ENCODE data around the gene PTGIR. TPM values are rescaled to one million over a fixed set of nuclear protein-coding genes. Genes with fewer than 3 reads are reported as not detected.

PTGIR gene
- total and polyA plus RNA-seq, 2 of the 4 experiments (the other 2 are of a cell fraction) = 0.54 to 5.3 TPM

DNA sequence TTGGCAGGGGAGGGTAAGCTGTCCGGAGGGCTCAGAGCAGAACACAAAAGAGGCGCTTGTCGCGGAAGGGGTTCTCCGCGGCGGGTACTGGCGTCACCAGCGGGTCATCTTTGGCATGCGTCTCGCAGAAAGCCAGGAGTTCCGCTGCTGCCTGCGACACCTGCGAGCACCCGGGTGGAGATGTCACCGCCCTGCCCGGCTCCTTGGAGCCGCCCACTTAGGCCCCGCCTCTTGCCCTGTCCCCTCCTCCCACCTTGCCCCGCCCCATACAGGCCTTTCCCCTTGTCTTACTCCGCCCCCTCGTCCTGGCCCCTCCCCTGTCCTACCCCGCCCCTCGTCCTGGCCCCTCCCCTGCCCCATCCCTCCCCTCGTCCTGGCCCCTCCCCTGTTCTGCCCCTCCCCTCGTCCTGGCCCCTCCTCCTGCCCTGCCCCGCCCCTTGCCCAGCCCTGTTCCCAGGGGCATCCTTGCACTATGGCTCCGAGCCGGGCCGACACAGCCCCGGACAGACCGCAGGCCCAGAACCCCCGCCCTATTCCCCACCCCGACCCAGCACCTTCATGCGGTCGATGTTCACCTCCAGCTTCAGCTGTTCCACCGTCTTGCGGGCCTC, 9.3 kb upstream of the PTGIR start:
- Histone ChIP-seq H3K4me1 (ENCODE audit: control insufficient read depth, insufficient read depth, low read length) (peaks cover 13% of the 10 kb centered on the region), H3K4ac (ENCODE audit: low read depth, low read length) (no peak overlapping the region), H3K56ac (ENCODE audit: extremely low read depth, insufficient read depth, low read length) (no peak overlapping the region), H3K9me3 (ENCODE audit: control insufficient read depth, insufficient read depth, low read length) (no peaks in the 10 kb centered on the region), H2AK5ac (ENCODE audit: low read depth, low read length) (peak overlapping the region; percentile 96), H3K79me1 (ENCODE audit: low read depth in 1 of 2, low read length in 2 of 2) (no peaks in the 10 kb centered on the region), H3K27me3 (ENCODE audit: control insufficient read depth, insufficient read depth, low read length) (no peaks in the 10 kb centered on the region; the same call in 1 of the 2 replicates), H3K27ac (ENCODE audit: insufficient read depth, low read length) (no peak overlapping the region), H3K14ac (replicated peaks; ENCODE audit: low read depth, low read length) (no peak overlapping the region), H2AK9ac (replicated peaks; ENCODE audit: low read depth, low read length, poor library complexity) (no peak overlapping the region), H4K20me1 (ENCODE audit: insufficient read depth, low read length) (peaks cover 4% of the 10 kb centered on the region; the same call in 1 of the 2 replicates), H4K5ac (ENCODE audit: low read depth, low read length) (no peak overlapping the region), H2BK5ac (ENCODE audit: low read depth, low read length, poor library complexity, severe bottlenecking) (no peak overlapping the region), H2BK15ac (ENCODE audit: low read depth, low read length) (no peak overlapping the region), H3K18ac (ENCODE audit: low read depth, low read length) (no peak overlapping the region), H3K4me2 (ENCODE audit: low read depth, low read length) (no peak overlapping the region; the same call in 1 of the 2 replicates), H3K4me3 (ENCODE audit: insufficient read depth, low read depth, low read length) (0 out of 2 replicates have a peak overlapping the region, but pooled peaks have one; percentile 17), H2BK120ac (ENCODE audit: low read depth, low read length) (no peak overlapping the region), H3K9me1 (ENCODE audit: insufficient read depth, low read length) (no peaks in the 10 kb centered on the region), H3K9ac (ENCODE audit: low read depth, low read length) (peak overlapping the region; percentile 29; the same call in 1 of the 2 replicates), H4K8ac (ENCODE audit: low read depth in 2 of 2, low read length in 2 of 2) (peak overlapping the region in 1 of 2 experiments; percentile 25; a peak in 1 of 4 replicates), H4K91ac (ENCODE audit: insufficient read depth, low read depth, low read length) (no peak overlapping the region), H2AFZ (replicated peaks; ENCODE audit: low read length, poor library complexity) (peak overlapping the region; percentile 76), H2BK20ac (ENCODE audit: low read depth, low read length) (no peak overlapping the region), H3K23ac (ENCODE audit: low read depth, low read length) (no peak overlapping the region), H3K36me3 (ENCODE audit: control insufficient read depth, insufficient read depth, low read length) (no peaks in the 10 kb centered on the region)
- DNase-seq (peak; percentile 64), ATAC-seq (ENCODE audit: low read depth) (peak; percentile 56)
- 56% methylated on average over 15 of the region's 38 CpGs; no CpG with 5 or more reads in 1 of the 2 experiments for WGBS, 2 experiments (ENCODE audit: extremely low coverage in 2 of 2, insufficient read length in 1 of 2)
- dilution Hi-C loops (cut with HindIII; ENCODE audit: low sequenced_read_pairs, unreplicated experiment) (no loop called here), intact Hi-C loops (cut with micrococcal nuclease) (no loop called here), in situ Hi-C loops (cut with MboI; ENCODE audit: low sequenced_read_pairs) (no loop called here)
- no peak for TF ChIP-seq RAD21 (IDR thresholded peaks at IDR 0.05; ENCODE audit: low read length)
- TF ChIP-seq, protein P1, sequence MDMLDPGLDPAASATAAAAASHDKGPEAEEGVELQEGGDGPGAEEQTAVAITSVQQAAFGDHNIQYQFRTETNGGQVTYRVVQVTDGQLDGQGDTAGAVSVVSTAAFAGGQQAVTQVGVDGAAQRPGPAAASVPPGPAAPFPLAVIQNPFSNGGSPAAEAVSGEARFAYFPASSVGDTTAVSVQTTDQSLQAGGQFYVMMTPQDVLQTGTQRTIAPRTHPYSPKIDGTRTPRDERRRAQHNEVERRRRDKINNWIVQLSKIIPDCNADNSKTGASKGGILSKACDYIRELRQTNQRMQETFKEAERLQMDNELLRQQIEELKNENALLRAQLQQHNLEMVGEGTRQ (IDR thresholded peaks at IDR 0.05; ENCODE audit: low read depth, low read length) = no peak
- TF ChIP-seq POLR2A (IDR thresholded peaks at IDR 0.05; ENCODE audit: low read depth, low read length) = no peak
- ChIA-PET CTCF (no interaction called here), POLR2A (ENCODE audit: unreplicated experiment) (no interaction called here)
- BruUV-seq (replicated peaks) = no TSS peak
